Left ventricle myocardium inferior (tissue), 1 donor: ENCODE data around the gene NEU1. TPM values are rescaled to one million over a fixed set of nuclear protein-coding genes. Genes with fewer than 3 reads are reported as not detected.

Experiments used
- DNase-seq: peaks from one replicate; pipeline ENCODE4 v3.0.0-alpha.2; 2020
- H3K27ac ChIP-seq: fragments of 200-600 bp; replicated peaks from 2 replicates; pipeline ENCODE4 v1.8.0; 2021
- H3K27me3 ChIP-seq: fragments of 200-600 bp; 2 replicates; pipeline ENCODE4 v1.8.0; 2021; ENCODE audit warnings: low read depth
- H3K36me3 ChIP-seq: fragments of 200-600 bp; 2 replicates; pipeline ENCODE4 v1.8.0; 2021
- H3K4me1 ChIP-seq: fragments of 200-600 bp; 2 replicates; pipeline ENCODE4 v1.8.0; 2021
- H3K4me3 ChIP-seq: fragments of 200-600 bp; 2 replicates; pipeline ENCODE4 v1.8.0; 2021; ENCODE audit warnings: mild to moderate bottlenecking, moderate library complexity
- H3K9me3 ChIP-seq: fragments of 200-600 bp; replicated peaks from 2 replicates; pipeline ENCODE4 v1.8.0; 2021
- intact Hi-C: fragments of 100-400 bp; cut with micrococcal nuclease; formaldehyde crosslinking; loops from one replicate; pipeline ENCODE4 v1.11.0; 2022
- total RNA-seq: library from RNA; stranded (reverse); fragmentation: NEBNext Ultra II Directional; extraction: Animal tissue kit (Norgen Biotek cat#: 25700); gene quantifications from one replicate; pipeline ENCODE4 v1.2.1, GENCODE V29; 2021
- TF ChIP-seq, protein P1 (sequence below): fragments of 200-600 bp; IDR thresholded peaks from 2 replicates; pipeline ENCODE4 v1.8.0; 2021; ENCODE audit warnings: antibody characterized with exemption, mild to moderate bottlenecking, borderline replicate concordance
- donor health status: DM: no; HTN: yes; CAD: no; lungs with severe emphysema.

NEU1 gene
- total RNA-seq, 1 donor from 2014 or later = 26.0 TPM

DNA sequence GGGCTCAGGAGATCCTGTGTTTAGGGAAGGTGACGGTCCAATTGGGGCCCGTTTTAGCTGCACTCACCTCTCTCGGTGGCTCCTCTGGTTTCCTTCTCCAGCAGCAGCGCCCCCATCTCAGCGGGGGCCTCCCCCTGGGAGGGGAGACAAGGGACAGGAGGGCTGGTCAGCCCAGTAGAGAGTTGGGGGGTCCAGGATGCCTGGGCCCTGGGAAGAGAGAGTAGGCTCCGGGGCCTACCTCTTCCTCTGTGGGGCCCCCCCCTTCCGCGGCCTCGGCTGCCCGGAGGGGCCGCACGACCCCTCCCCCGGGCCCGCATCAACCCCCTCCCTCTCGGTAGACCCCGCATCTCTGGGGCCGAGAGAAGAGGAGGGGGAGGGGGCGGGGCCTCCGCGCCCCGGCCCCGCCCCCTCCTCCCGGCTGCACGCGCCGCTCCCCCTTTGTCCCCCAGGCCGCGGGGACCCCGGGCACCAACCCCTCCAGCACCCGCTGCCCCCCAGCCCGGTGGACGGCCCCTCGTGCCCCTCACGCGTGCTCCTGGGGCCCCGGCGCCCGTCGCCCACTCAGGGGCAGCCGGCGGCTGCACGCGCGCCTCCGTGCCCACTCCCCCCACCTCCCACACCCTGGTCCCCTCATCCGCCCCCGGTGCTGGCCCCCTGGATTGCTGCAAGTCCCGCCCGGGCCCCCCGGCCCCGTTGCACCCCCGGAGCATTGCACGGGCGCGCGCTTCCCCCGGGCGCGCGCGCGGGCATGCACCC, 34.4 kb upstream of the NEU1 start:
- no peaks in the 10 kb centered on the region for H3K27me3 ChIP-seq
- peaks cover 49% of the 10 kb centered on the region for H3K4me1 ChIP-seq
- TF ChIP-seq, protein P1, sequence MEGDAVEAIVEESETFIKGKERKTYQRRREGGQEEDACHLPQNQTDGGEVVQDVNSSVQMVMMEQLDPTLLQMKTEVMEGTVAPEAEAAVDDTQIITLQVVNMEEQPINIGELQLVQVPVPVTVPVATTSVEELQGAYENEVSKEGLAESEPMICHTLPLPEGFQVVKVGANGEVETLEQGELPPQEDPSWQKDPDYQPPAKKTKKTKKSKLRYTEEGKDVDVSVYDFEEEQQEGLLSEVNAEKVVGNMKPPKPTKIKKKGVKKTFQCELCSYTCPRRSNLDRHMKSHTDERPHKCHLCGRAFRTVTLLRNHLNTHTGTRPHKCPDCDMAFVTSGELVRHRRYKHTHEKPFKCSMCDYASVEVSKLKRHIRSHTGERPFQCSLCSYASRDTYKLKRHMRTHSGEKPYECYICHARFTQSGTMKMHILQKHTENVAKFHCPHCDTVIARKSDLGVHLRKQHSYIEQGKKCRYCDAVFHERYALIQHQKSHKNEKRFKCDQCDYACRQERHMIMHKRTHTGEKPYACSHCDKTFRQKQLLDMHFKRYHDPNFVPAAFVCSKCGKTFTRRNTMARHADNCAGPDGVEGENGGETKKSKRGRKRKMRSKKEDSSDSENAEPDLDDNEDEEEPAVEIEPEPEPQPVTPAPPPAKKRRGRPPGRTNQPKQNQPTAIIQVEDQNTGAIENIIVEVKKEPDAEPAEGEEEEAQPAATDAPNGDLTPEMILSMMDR = no peak
- peak overlapping the region; percentile 93 for H3K4me3 ChIP-seq
- peak overlapping the region; percentile 92 for H3K27ac ChIP-seq
- peaks cover 29% of the 10 kb centered on the region for H3K36me3 ChIP-seq
- H3K9me3 ChIP-seq = no peaks in the 10 kb centered on the region
- intact Hi-C loops = no loop called here
- DNase-seq = no peak

DNA sequence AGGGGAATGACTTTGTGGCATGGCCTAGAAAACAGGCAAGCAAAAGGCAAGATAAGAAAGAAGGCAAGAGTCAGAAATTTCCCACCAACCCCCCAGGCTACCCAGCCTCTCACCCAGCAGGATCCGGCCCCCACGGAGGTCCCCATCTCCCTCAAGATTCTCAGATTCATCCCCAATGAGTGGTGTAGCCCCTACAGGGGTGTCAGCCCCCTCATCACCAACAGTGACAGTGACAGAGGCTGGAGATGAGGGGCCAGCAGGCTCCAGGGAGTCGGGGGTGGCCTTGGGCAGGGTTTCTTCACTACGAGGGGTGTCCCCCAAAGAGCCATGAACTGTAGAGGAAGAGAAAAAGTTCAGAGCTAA, 33.9 kb upstream of the NEU1 start:
- Histone ChIP-seq H3K4me1 (peaks cover 47% of the 10 kb centered on the region), H3K4me3 (peak overlapping the region; percentile 93), H3K36me3 (peaks cover 34% of the 10 kb centered on the region), H3K9me3 (no peaks in the 10 kb centered on the region), H3K27ac (peak overlapping the region; percentile 92), H3K27me3 (no peaks in the 10 kb centered on the region)
- intact Hi-C loops = no loop called here
- DNase-seq = no peak
- TF ChIP-seq, protein P1 = no peak

DNA sequence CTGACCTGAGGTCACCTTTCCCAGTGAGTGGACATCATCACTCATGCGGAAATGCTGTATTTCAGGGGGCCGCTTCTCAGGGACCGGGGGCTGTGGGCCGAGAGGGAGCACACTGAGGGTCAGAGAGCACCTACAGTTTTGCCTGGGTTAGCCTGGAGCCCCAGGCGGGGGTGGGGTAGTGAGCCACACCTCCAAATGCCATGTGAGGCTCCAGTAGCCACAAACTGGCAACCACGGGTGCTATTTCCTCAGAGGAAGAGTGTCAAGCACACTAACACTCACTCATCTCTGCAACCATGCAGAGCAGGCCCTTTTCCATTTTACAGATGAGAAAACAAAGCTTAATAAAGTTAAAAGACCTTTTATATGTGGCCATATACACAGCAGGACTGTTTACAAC, 30.2 kb upstream of the NEU1 start:
- Histone ChIP-seq H3K27ac (no peak overlapping the region), H3K4me3 (no peak overlapping the region), H3K36me3 (peaks cover 68% of the 10 kb centered on the region), H3K9me3 (no peaks in the 10 kb centered on the region), H3K27me3 (no peaks in the 10 kb centered on the region), H3K4me1 (peaks cover 14% of the 10 kb centered on the region)
- TF ChIP-seq, protein P1 = no peak
- intact Hi-C loops = no loop called here
- no peak for DNase-seq

DNA sequence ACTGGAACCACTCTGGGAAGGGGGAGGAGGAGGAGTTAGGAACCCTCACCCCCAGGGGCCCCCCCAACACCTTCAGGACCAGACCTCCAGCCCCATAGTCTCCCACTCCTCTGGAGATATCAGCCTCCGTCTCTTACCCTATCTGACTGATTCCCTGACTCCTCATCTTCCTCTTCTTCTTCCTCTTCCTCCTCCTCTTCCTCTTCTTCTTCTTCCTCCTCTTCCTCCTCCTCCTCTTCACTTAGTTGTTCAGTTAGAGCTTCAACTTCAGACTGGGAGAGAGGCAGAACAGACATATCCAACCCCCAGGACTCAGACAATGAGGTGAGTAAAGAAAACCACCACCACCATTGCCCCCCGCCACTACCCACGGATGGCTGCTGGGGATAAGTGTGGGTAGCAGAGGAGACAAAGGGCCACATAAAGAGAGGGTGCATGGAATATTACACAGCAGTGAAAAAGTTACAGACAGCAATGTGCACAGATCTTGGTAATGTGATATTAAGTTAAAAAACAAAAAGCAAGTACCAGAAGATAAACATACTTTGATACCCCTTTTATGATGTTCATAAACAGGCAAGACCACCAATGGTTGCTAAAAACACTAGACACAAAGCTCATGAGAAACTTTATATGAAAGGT, 26.8 kb upstream of the NEU1 start:
- Histone ChIP-seq H3K27me3 (no peaks in the 10 kb centered on the region), H3K9me3 (no peaks in the 10 kb centered on the region), H3K4me3 (no peak overlapping the region), H3K36me3 (peaks cover 96% of the 10 kb centered on the region), H3K4me1 (no peaks in the 10 kb centered on the region), H3K27ac (no peak overlapping the region)
- TF ChIP-seq, protein P1 = no peak
- DNase-seq = no peak
- intact Hi-C loops = no loop called here

DNA sequence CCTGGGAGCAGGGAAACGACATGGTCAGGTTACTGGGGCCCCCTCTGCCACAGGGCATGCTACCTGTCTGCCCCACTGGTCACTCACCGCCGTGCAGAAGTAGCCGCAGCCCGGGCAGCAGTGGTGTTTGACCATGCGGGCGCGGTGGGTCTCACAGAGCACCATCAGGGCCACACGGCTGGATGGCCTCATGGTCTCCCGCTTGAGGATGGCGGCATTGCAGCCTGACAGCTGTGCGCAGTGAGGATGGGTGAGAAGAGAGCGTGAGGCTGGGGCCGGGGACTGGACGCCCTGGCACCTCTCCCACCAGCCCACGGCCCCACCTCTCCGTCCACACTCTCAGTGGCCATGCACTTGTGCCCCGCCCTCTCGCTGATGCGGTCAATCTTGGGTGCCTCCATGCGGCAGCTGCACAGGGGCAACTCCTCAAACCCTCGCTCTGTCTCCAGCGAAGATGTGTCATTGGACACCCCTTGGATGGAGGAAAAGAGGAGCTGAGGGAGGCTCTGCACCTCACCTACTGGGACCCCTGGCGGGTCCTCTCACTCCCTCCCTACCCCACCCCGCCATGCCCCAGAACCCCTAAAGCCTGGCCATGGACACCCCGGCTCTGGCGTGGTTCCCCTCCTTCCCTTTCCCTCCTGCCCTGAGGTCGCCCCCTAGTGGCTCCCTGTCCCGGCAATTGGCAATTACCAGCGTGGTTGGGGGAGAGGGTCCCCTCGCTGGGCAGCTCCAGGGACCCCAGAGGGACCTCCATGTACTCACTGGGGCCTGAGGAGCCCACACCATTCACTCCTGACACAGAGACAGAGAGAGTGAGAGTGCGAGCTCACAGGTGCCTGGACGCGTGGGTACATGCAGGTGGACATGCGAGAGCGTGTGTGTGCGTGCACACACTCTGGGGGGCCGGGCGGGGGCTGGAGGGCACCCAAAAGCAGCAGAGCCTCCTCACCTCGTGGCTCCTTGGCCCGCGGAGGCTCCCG, 25.9 kb upstream of the NEU1 start:
- H3K36me3 ChIP-seq = peaks cover 96% of the 10 kb centered on the region
- H3K9me3 ChIP-seq = no peaks in the 10 kb centered on the region

More for the DNA sequence above, 25.9 kb upstream of the NEU1 start:
- Histone ChIP-seq H3K27ac (no peak overlapping the region), H3K4me1 (no peaks in the 10 kb centered on the region), H3K4me3 (no peak overlapping the region), H3K27me3 (no peaks in the 10 kb centered on the region)
- peak; percentile 33 for DNase-seq
- TF ChIP-seq, protein P1 = peak; percentile 73
- intact Hi-C loops = no loop called here
